ENCODE data around the gene STAB1. TPM values are rescaled to one million over a fixed set of nuclear protein-coding genes. Genes with fewer than 3 reads are reported as not detected.
A peak's percentile ranks its signal among the peaks of the same experiment; 100 is the strongest.

Gene STAB1
- total RNA-seq, 1 donor from 2014 or later: 6.3 TPM

GRCh38 chr3:52541050-52541449 lies 45.9 kb downstream of the STAB1 start:
- H3K9me3 Mint-ChIP-seq (ENCODE audit: unreplicated experiment): peaks cover 7% of the 10 kb centered on the region
- peaks cover 26% of the 10 kb centered on the region for H3K4me1 Mint-ChIP-seq (ENCODE audit: low read depth, unreplicated experiment)
- H3K4me3 Mint-ChIP-seq (ENCODE audit: unreplicated experiment): no peak overlapping the region
- DNase-seq: no peak
- peaks cover 7% of the 10 kb centered on the region for H3K27me3 Mint-ChIP-seq (ENCODE audit: unreplicated experiment)
- TF ChIP-seq CTCF (IDR thresholded peaks at IDR 0.05; ENCODE audit: partially characterized antibody, unreplicated experiment): no peak
- no peak overlapping the region for H3K27ac Mint-ChIP-seq (ENCODE audit: unreplicated experiment)
- no peaks in the 10 kb centered on the region for H3K36me3 Mint-ChIP-seq (ENCODE audit: unreplicated experiment)

- DNase-seq: no peak
- Mint-ChIP-seq H3K27ac (ENCODE audit: unreplicated experiment) (peak overlapping the region; percentile 82), H3K27me3 (ENCODE audit: unreplicated experiment) (no peaks in the 10 kb centered on the region), H3K9me3 (ENCODE audit: unreplicated experiment) (peaks cover 1% of the 10 kb centered on the region), H3K36me3 (ENCODE audit: unreplicated experiment) (no peaks in the 10 kb centered on the region), H3K4me3 (ENCODE audit: unreplicated experiment) (no peak overlapping the region), H3K4me1 (ENCODE audit: low read depth, unreplicated experiment) (peaks cover 7% of the 10 kb centered on the region)
- TF ChIP-seq CTCF (IDR thresholded peaks at IDR 0.05; ENCODE audit: partially characterized antibody, unreplicated experiment): no peak
Observed at GRCh38 chr3:52544937-52545336, 49.8 kb downstream of the STAB1 start.

- Mint-ChIP-seq H3K36me3 (ENCODE audit: unreplicated experiment) (no peaks in the 10 kb centered on the region), H3K9me3 (ENCODE audit: unreplicated experiment) (peaks cover 1% of the 10 kb centered on the region), H3K27ac (ENCODE audit: unreplicated experiment) (peak overlapping the region; percentile 38), H3K4me1 (ENCODE audit: low read depth, unreplicated experiment) (peaks cover 7% of the 10 kb centered on the region), H3K27me3 (ENCODE audit: unreplicated experiment) (no peaks in the 10 kb centered on the region), H3K4me3 (ENCODE audit: unreplicated experiment) (no peak overlapping the region)
- DNase-seq: no peak
- TF ChIP-seq CTCF (IDR thresholded peaks at IDR 0.05; ENCODE audit: partially characterized antibody, unreplicated experiment): no peak
Observed at GRCh38 chr3:52546111-52546901, 51.2 kb downstream of the STAB1 start.

- Mint-ChIP-seq H3K36me3 (ENCODE audit: unreplicated experiment) (no peaks in the 10 kb centered on the region), H3K4me3 (ENCODE audit: unreplicated experiment) (no peak overlapping the region), H3K9me3 (ENCODE audit: unreplicated experiment) (peaks cover 3% of the 10 kb centered on the region)
Observed at GRCh38 chr3:52547143-52547542, 52.0 kb downstream of the STAB1 start.

More at GRCh38 chr3:52547143-52547542, 52.0 kb downstream of the STAB1 start:
- H3K4me1 Mint-ChIP-seq (ENCODE audit: low read depth, unreplicated experiment): peaks cover 7% of the 10 kb centered on the region
- TF ChIP-seq CTCF (IDR thresholded peaks at IDR 0.05; ENCODE audit: partially characterized antibody, unreplicated experiment): no peak
- no peak overlapping the region for H3K27ac Mint-ChIP-seq (ENCODE audit: unreplicated experiment)
- no peak for DNase-seq
- no peaks in the 10 kb centered on the region for H3K27me3 Mint-ChIP-seq (ENCODE audit: unreplicated experiment)
